HFF-Myc (cell line): ENCODE data around the gene TTLL11.
A peak's percentile ranks its signal among the peaks of the same experiment; 100 is the strongest.

Source experiments
- DNase-seq: peaks from one replicate; pipeline ENCODE4 v3.0.0-alpha.2; 2011; ENCODE audit warnings: low read depth; ENCODE audit errors: extremely low read depth
- H3K4me3 ChIP-seq: replicated peaks from 2 replicates; pipeline ENCODE4 v1.5.1; 2011; ENCODE audit warnings: low read depth, mild to moderate bottlenecking, control low read depth, low read length
- TF ChIP-seq, protein P1 (sequence below): IDR thresholded peaks from 2 replicates; pipeline ENCODE4 v1.5.1; 2012; ENCODE audit warnings: mild to moderate bottlenecking, low read depth, low read length, control low read depth; ENCODE audit errors: missing control alignments

The TTLL11 gene

GRCh38 chr9:121841771-121842611, 251.1 kb downstream of the TTLL11 start:
- TF ChIP-seq, protein P1, sequence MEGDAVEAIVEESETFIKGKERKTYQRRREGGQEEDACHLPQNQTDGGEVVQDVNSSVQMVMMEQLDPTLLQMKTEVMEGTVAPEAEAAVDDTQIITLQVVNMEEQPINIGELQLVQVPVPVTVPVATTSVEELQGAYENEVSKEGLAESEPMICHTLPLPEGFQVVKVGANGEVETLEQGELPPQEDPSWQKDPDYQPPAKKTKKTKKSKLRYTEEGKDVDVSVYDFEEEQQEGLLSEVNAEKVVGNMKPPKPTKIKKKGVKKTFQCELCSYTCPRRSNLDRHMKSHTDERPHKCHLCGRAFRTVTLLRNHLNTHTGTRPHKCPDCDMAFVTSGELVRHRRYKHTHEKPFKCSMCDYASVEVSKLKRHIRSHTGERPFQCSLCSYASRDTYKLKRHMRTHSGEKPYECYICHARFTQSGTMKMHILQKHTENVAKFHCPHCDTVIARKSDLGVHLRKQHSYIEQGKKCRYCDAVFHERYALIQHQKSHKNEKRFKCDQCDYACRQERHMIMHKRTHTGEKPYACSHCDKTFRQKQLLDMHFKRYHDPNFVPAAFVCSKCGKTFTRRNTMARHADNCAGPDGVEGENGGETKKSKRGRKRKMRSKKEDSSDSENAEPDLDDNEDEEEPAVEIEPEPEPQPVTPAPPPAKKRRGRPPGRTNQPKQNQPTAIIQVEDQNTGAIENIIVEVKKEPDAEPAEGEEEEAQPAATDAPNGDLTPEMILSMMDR = no peak
- no peak for DNase-seq
- H3K4me3 ChIP-seq = no peak overlapping the region

- no peak overlapping the region for H3K4me3 ChIP-seq
- DNase-seq = no peak
- TF ChIP-seq, protein P1 = no peak
These were observed 252.0 kb downstream of the TTLL11 start for GRCh38 chr9:121840838-121841760.

GRCh38 chr9:121839726-121840500, 253.2 kb downstream of the TTLL11 start:
- TF ChIP-seq, protein P1 = no peak
- DNase-seq = no peak
- H3K4me3 ChIP-seq = no peak overlapping the region

DNA sequence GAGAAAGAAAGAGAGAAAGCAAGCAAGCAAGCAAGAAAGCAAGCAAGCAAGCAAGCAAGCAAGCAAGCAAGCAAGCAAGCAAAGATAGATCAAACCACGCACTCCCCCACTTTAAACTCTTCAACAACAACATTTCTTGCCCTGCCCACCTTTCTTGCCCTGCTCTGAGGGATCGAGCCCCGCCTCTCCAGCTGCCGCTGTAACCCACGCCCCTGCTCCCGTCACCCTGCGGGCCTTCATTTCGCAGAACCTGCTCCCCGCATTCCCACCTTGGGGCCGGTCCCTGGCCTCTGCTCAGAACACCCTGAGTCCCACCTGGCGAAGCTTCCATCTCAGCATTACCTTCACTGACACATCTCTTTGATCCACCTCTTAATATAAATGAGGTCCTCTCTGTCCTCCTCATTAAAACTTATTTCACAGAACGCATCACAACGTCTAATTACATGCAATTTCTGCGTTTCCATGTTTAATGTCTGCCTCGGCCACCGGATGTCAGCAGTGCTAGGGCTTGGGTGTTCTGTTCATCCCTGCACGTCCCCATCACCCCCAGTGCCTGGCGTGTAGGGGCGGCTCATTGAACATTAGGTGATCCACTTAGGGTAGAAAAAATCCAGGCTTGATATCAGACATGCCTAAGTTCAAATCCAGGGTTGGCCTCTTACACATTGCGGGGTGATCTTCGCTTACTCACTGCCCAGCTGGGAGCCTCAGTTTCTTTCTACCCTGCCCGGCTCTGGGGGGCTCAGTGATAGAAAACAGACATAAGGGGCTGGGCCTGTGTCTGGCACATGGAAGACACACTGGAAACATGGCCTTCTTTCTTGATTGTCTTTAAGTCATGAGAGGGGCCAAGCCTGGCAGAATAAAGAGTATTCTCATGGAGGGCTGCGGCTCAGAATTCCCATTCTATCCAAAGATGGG, 254.1 kb downstream of the TTLL11 start:
- TF ChIP-seq, protein P1 = peak; percentile 20
- no peak for DNase-seq
- no peak overlapping the region for H3K4me3 ChIP-seq

DNA sequence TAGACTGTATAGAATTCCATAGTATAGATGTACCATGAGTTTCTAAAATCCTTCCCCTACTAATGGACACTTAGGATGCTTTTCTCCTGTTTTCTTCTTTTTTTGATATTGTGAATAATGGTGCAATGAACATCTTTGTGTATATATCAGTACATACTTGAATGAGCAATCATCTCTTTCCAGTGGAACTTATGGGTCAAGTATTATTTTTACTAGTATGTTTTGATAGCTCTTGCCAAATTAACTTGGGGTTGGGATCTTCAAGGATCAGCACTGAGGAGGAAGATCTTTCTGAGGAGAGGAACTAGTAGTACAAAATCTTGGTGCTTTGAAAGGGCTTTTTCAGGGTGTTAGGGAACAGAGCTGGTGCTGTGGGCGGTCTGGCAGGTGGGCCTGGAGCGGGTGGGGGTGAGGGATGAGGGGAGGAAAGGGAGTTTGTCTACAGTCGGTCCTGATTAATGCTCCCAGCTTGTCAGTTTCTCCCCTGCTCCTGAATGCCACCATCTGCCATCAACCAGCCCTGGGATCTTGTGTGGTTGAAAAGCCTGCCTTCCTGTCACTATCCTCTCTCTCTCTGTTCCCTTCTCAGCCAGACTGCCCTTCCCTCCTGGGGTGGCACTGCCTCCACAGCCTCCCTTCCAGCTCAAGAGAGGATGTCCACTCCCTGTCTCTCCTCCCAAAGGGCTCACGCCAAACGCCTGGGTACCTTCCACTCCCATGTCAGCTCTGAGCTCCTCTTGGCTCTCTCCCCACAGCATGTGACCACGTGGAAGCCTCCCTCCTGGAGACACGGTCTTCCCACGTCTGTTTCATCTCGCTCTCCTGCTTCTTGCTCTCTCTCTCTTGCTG, 255.8 kb downstream of the TTLL11 start:
- DNase-seq = no peak

More for the DNA sequence above, 255.8 kb downstream of the TTLL11 start:
- TF ChIP-seq, protein P1 = no peak
- H3K4me3 ChIP-seq = no peak overlapping the region
